UCSD-AML1 (cell line): ENCODE measurements around the gene RHBDF2.

Experiments used
- DNase-seq: peaks from one replicate; lab custom pipeline; 2025; ENCODE audit not compliant: unreplicated experiment; lab: John Stamatoyannopoulos, UW

RHBDF2 gene

GRCh38 chr17:76467366-76467765, 33.9 kb downstream of the RHBDF2 start, which contains the start of gene AANAT:
AANAT (plus strand) TSS chr17:76467603; CDS start chr17:76468747, 1,144 bp downstream.
- no peak for DNase-seq

GRCh38 chr17:76466775-76467130, 34.5 kb downstream of the RHBDF2 start:
- no peak for DNase-seq

- no peak for DNase-seq
Measured at GRCh38 chr17:76462556-76463290, 38.5 kb downstream of the RHBDF2 start.

GRCh38 chr17:76461765-76462555, 39.3 kb downstream of the RHBDF2 start:
- no peak for DNase-seq

- no peak for DNase-seq
Measured at GRCh38 chr17:76459674-76460073, 41.5 kb downstream of the RHBDF2 start.

- peak; percentile 69 for DNase-seq
Measured at GRCh38 chr17:76458580-76459490, 42.4 kb downstream of the RHBDF2 start.

GRCh38 chr17:76453431-76453743, 47.8 kb downstream of the RHBDF2 start:
- no peak for DNase-seq

GRCh38 chr17:76452660-76453430, 48.4 kb downstream of the RHBDF2 start, which contains the start of gene UBE2O:
UBE2O (minus strand) TSS chr17:76453152; CDS start chr17:76453141, 11 bp downstream.
- DNase-seq: peak; percentile 93

- peak; percentile 52 for DNase-seq
Measured at GRCh38 chr17:76452127-76452659, 49.0 kb downstream of the RHBDF2 start.

GRCh38 chr17:76451506-76451905, 49.7 kb downstream of the RHBDF2 start:
- DNase-seq: no peak

GRCh38 chr17:76449126-76449525, 52.1 kb downstream of the RHBDF2 start:
- DNase-seq: no peak

- no peak for DNase-seq
Measured at GRCh38 chr17:76447931-76448652, 53.1 kb downstream of the RHBDF2 start.

GRCh38 chr17:76446449-76447231, 54.6 kb downstream of the RHBDF2 start:
- DNase-seq: no peak

GRCh38 chr17:76445697-76446448, 55.4 kb downstream of the RHBDF2 start:
- DNase-seq: no peak

GRCh38 chr17:76444518-76445311, 56.5 kb downstream of the RHBDF2 start:
- DNase-seq: no peak

- peak; percentile 27 for DNase-seq
Measured at GRCh38 chr17:76442341-76443338, 58.6 kb downstream of the RHBDF2 start.
